HepG2 (cell line): ENCODE data around the gene NPPB. TPM values are rescaled to one million over a fixed set of nuclear protein-coding genes. Genes with fewer than 3 reads are reported as not detected.
A peak's percentile ranks its signal among the peaks of the same experiment; 100 is the strongest.

Experiments used
- CBX1 ChIP-seq: IDR thresholded peaks from one replicate; pipeline ENCODE4 v1.6.1; 2016; ENCODE audit warnings: antibody characterized with exemption, low read depth
- CSRNP2 ChIP-seq: sonication (generic); formaldehyde crosslinking; conservative IDR thresholded peaks from 2 replicates; pipeline ENCODE4 v1.8.0; 2022; ENCODE audit warnings: low read depth, missing genetic modification reagents
- FOXO1 ChIP-seq: sonication (generic); formaldehyde crosslinking; IDR thresholded peaks from 2 replicates; pipeline ENCODE4 v1.4.0; 2020; ENCODE audit warnings: missing genetic modification reagents
- GABPA ChIP-seq, 2 experiments: IDR thresholded peaks; 2 replicates each; pipeline ENCODE4 v1.6.1; 2011 to 2016; ENCODE audit warnings: low read depth in 2 of 2, low read length in 1 of 2, missing biosample characterization in 1 of 2, missing genetic modification characterization in 1 of 2
- KLF13 ChIP-seq: sonication (generic); formaldehyde crosslinking; IDR thresholded peaks from 2 replicates; pipeline ENCODE4 v1.4.0; 2020; ENCODE audit warnings: mild to moderate bottlenecking, missing genetic modification reagents
- NFYC ChIP-seq: IDR thresholded peaks from 2 replicates; pipeline ENCODE4 v1.6.1; 2016; ENCODE audit warnings: missing genetic modification reagents, missing compliant biosample characterization
- POLR2G ChIP-seq: fragments of 200-400 bp; formaldehyde crosslinking; IDR thresholded peaks from 2 replicates; pipeline ENCODE4 v1.6.1; 2018; ENCODE audit warnings: mild to moderate bottlenecking, low read depth, low read length, moderate library complexity
- SIN3B ChIP-seq: fragments of 150-350 bp; IDR thresholded peaks from 2 replicates; pipeline ENCODE4 v1.6.1; 2014; ENCODE audit warnings: low read length
- ZNF143 ChIP-seq: sonication (generic); formaldehyde crosslinking; IDR thresholded peaks from 2 replicates; pipeline ENCODE4 v1.4.0; 2020; ENCODE audit warnings: missing genetic modification reagents
- ZNF44 ChIP-seq: sonication (generic); formaldehyde crosslinking; IDR thresholded peaks from 2 replicates; pipeline ENCODE4 v1.5.1; 2020; ENCODE audit warnings: mild to moderate bottlenecking, missing genetic modification reagents
- ZNF709 ChIP-seq: sonication (generic); formaldehyde crosslinking; IDR thresholded peaks from 2 replicates; pipeline ENCODE4 v1.5.0; 2020; ENCODE audit warnings: mild to moderate bottlenecking, missing genetic modification reagents
- ZNF768 ChIP-seq: sonication (generic); formaldehyde crosslinking; IDR thresholded peaks from 2 replicates; pipeline ENCODE4 v1.4.0; 2020; ENCODE audit warnings: missing genetic modification reagents
- ZNF800 ChIP-seq: sonication (generic); formaldehyde crosslinking; IDR thresholded peaks from 2 replicates; pipeline ENCODE4 v1.4.0; 2020; ENCODE audit warnings: missing genetic modification reagents
- polyA plus RNA-seq, 8 experiments: library from polyadenylated mRNA; depleted of rRNA in 3 of 8; stranded (reverse) in 7 of 8; unstranded in 1 of 8; fragments of >200 nt; fragmentation: Illumina TruSeq in 4 of 8; extraction: Trizol in 4 of 8; gene quantifications; 2 replicates each; pipeline versions ENCODE4 v1.2.1 to v1.2.3, GENCODE V29; 2011 to 2016; ENCODE audit warnings: low read depth in 4 of 8, missing spikeins in 1 of 8, mixed read lengths in 1 of 8; ENCODE audit not compliant: insufficient read depth in 1 of 8
- total RNA-seq, 5 experiments: library from RNA; depleted of rRNA; stranded (reverse); fragments of >200 nt; fragmentation: Illumina TruSeq; extraction: Trizol; gene quantifications; 2 replicates each; pipeline ENCODE4 v1.2.3, GENCODE V29; 2016; ENCODE audit warnings: low read depth in 1 of 5
- TF ChIP-seq, protein P1 (sequence below): sonication (generic); formaldehyde crosslinking; IDR thresholded peaks from 2 replicates; pipeline ENCODE4 v1.4.0; 2020; ENCODE audit warnings: missing genetic modification reagents, borderline replicate concordance
- TF ChIP-seq, protein P2 (sequence below), 2 experiments: sonication (generic) in 1 of 2; formaldehyde crosslinking in 1 of 2; IDR thresholded peaks; 2 replicates each; pipeline versions ENCODE4 v1.5.1 to v1.6.1; 2011 to 2020; ENCODE audit warnings: borderline replicate concordance in 1 of 2, low read depth in 1 of 2, low read length in 1 of 2, mild to moderate bottlenecking in 1 of 2, missing genetic modification reagents in 1 of 2, moderate library complexity in 1 of 2
- TF ChIP-seq, protein P3 (sequence below): sonication (generic); formaldehyde crosslinking; IDR thresholded peaks from 2 replicates; pipeline ENCODE4 v1.4.0; 2020; ENCODE audit warnings: mild to moderate bottlenecking, missing genetic modification reagents

Gene NPPB
- total and polyA plus RNA-seq, 2 of the 13 experiments (the other 11 are each of a cell fraction or from before 2014, with no cell fraction given), result 1.9 TPM; not detected in 1

- TF ChIP-seq, protein P1, sequence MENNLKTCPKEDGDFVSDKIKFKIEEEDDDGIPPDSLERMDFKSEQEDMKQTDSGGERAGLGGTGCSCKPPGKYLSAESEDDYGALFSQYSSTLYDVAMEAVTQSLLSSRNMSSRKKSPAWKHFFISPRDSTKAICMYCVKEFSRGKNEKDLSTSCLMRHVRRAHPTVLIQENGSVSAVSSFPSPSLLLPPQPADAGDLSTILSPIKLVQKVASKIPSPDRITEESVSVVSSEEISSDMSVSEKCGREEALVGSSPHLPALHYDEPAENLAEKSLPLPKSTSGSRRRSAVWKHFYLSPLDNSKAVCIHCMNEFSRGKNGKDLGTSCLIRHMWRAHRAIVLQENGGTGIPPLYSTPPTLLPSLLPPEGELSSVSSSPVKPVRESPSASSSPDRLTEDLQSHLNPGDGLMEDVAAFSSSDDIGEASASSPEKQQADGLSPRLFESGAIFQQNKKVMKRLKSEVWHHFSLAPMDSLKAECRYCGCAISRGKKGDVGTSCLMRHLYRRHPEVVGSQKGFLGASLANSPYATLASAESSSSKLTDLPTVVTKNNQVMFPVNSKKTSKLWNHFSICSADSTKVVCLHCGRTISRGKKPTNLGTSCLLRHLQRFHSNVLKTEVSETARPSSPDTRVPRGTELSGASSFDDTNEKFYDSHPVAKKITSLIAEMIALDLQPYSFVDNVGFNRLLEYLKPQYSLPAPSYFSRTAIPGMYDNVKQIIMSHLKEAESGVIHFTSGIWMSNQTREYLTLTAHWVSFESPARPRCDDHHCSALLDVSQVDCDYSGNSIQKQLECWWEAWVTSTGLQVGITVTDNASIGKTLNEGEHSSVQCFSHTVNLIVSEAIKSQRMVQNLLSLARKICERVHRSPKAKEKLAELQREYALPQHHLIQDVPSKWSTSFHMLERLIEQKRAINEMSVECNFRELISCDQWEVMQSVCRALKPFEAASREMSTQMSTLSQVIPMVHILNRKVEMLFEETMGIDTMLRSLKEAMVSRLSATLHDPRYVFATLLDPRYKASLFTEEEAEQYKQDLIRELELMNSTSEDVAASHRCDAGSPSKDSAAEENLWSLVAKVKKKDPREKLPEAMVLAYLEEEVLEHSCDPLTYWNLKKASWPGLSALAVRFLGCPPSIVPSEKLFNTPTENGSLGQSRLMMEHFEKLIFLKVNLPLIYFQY, result peak; percentile 95
- TF ChIP-seq CSRNP2 (CRISPR knock-in tag) (peak; percentile 75; the same call in 1 of the 2 replicates), FOXO1 (peak; percentile 88), ZNF768 (peak; percentile 89), SIN3B (no peak), ZNF709 (CRISPR knock-in tag) (peak; percentile 92; the same call in 1 of the 2 replicates), ZNF143 (CRISPR knock-in tag) (no peak), POLR2G (no peak), ZNF44 (CRISPR knock-in tag) (peak; percentile 76), CBX1 (no peak), ZNF800 (CRISPR knock-in tag) (peak; percentile 94), NFYC (CRISPR knock-in tag) (peak; percentile 45), KLF13 (CRISPR knock-in tag) (peak; percentile 80; the same call in 1 of the 2 replicates), GABPA (IDR thresholded peaks at IDR 0.05; ENCODE audit: low read depth, low read length) (no peak), GABPA (CRISPR knock-in tag; IDR thresholded peaks at IDR 0.05; ENCODE audit: low read depth) (peak; percentile 28; the same call in 1 of the 2 replicates)
- TF ChIP-seq, protein P2, sequence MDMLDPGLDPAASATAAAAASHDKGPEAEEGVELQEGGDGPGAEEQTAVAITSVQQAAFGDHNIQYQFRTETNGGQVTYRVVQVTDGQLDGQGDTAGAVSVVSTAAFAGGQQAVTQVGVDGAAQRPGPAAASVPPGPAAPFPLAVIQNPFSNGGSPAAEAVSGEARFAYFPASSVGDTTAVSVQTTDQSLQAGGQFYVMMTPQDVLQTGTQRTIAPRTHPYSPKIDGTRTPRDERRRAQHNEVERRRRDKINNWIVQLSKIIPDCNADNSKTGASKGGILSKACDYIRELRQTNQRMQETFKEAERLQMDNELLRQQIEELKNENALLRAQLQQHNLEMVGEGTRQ (IDR thresholded peaks at IDR 0.05; ENCODE audit: low read depth, low read length), result no peak
- TF ChIP-seq, protein P2 (CRISPR knock-in tag; IDR thresholded peaks at IDR 0.05; ENCODE audit: borderline replicate concordance), result no peak
- TF ChIP-seq, protein P3, sequence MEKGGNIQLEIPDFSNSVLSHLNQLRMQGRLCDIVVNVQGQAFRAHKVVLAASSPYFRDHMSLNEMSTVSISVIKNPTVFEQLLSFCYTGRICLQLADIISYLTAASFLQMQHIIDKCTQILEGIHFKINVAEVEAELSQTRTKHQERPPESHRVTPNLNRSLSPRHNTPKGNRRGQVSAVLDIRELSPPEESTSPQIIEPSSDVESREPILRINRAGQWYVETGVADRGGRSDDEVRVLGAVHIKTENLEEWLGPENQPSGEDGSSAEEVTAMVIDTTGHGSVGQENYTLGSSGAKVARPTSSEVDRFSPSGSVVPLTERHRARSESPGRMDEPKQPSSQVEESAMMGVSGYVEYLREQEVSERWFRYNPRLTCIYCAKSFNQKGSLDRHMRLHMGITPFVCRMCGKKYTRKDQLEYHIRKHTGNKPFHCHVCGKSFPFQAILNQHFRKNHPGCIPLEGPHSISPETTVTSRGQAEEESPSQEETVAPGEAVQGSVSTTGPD (CRISPR knock-in tag), result no peak
Observed at GRCh38 chr1:11858968-11859871, 475 bp upstream of the NPPB start (continued).
